Hepatocyte (in vitro differentiated cells): Measurements from ENCODE around the gene TMEM202. TPM values are rescaled to one million over a fixed set of nuclear protein-coding genes. Genes with fewer than 3 reads are reported as not detected.

Experiments
- DNase-seq: peaks from one replicate; pipeline ENCODE4 v3.0.0-alpha.2; 2016; ENCODE audit warnings: low spot score
- H2AFZ ChIP-seq: fragments of 200-600 bp; sonication (generic); 2 replicates; pipeline ENCODE4 v1.6.0; 2016; ENCODE audit warnings: antibody characterized with exemption, mild to moderate bottlenecking
- H3K27ac ChIP-seq: fragments of 200-600 bp; sonication (generic); 2 replicates; pipeline ENCODE4 v1.5.1; 2016; ENCODE audit warnings: mild to moderate bottlenecking
- H3K27me3 ChIP-seq: fragments of 200-600 bp; sonication (generic); 2 replicates; pipeline ENCODE4 v1.6.1; 2016
- H3K36me3 ChIP-seq: fragments of 200-600 bp; sonication (generic); replicated peaks from 2 replicates; pipeline ENCODE4 v1.5.1; 2016; ENCODE audit warnings: low read depth; ENCODE audit not compliant: insufficient read depth
- H3K4me1 ChIP-seq: fragments of 200-600 bp; sonication (generic); 2 replicates; pipeline ENCODE4 v1.5.1; 2016; ENCODE audit warnings: mild to moderate bottlenecking, moderate library complexity; ENCODE audit not compliant: insufficient read depth
- H3K4me2 ChIP-seq: fragments of 200-600 bp; sonication (generic); 2 replicates; pipeline ENCODE4 v1.6.0; 2016
- H3K4me3 ChIP-seq: fragments of 200-600 bp; sonication (generic); 2 replicates; pipeline ENCODE4 v1.5.1; 2016; ENCODE audit warnings: mild to moderate bottlenecking
- H3K79me2 ChIP-seq: fragments of 200-600 bp; sonication (generic); 2 replicates; pipeline ENCODE4 v1.6.0; 2017; ENCODE audit warnings: mild to moderate bottlenecking
- H3K9me2 ChIP-seq: fragments of 200-600 bp; sonication (generic); replicated peaks from 2 replicates; pipeline ENCODE4 v1.6.0; 2017; ENCODE audit warnings: mild to moderate bottlenecking; ENCODE audit not compliant: insufficient read depth
- H3K9me3 ChIP-seq: fragments of 200-600 bp; sonication (generic); 2 replicates; pipeline ENCODE4 v1.5.1; 2016; ENCODE audit warnings: low read depth, mild to moderate bottlenecking
- H4K20me1 ChIP-seq: fragments of 200-600 bp; sonication (generic); 2 replicates; pipeline ENCODE4 v1.6.0; 2016; ENCODE audit warnings: mild to moderate bottlenecking; ENCODE audit not compliant: insufficient read depth, poor library complexity, severe bottlenecking
- CTCF ChIP-seq: fragments of 200-600 bp; sonication (generic); IDR thresholded peaks from 2 replicates; pipeline ENCODE4 v1.5.1; 2016; ENCODE audit warnings: antibody characterized with exemption, mild to moderate bottlenecking; ENCODE audit not compliant: poor library complexity
- EZH2 ChIP-seq: fragments of 200-600 bp; sonication (generic); IDR thresholded peaks from 2 replicates; pipeline ENCODE4 v1.6.1; 2016; ENCODE audit warnings: antibody characterized with exemption, mild to moderate bottlenecking, borderline replicate concordance
- EZH2phosphoT487 ChIP-seq: fragments of 200-600 bp; sonication (generic); IDR thresholded peaks from one replicate; pipeline ENCODE4 v1.6.1; 2018; ENCODE audit warnings: antibody characterized with exemption, mild to moderate bottlenecking, low read depth, moderate library complexity; ENCODE audit not compliant: unreplicated experiment, severe bottlenecking
- whole genome bisulfite sequencing: methylation state at CpG from one replicate; pipeline ENCODE4 v1.1.6; 2016; ENCODE audit warnings: low lambda C conversion rate; ENCODE audit errors: missing lambda C conversion rate; 5-methylcytosine and 5-hydroxymethylcytosine counted together
- polyA plus RNA-seq: library from polyadenylated mRNA; unstranded; fragments of >200 nt; fragmentation: Nextera tagmentation; extraction: Ambion mirVana; gene quantifications from 2 replicates; pipeline ENCODE4 v1.2.1, GENCODE V29; 2016
- total RNA-seq: library from RNA; depleted of rRNA; stranded (reverse); fragments of >200 nt; gene quantifications from 2 replicates; pipeline ENCODE4 v1.2.3, GENCODE V29; 2014

Gene TMEM202
- total and polyA plus RNA-seq, 2 experiments from 2014 or later: not detected

GRCh38 chr15:72404356-72404755 is 6.3 kb downstream of the TMEM202 start:
- TF ChIP-seq CTCF (no peak), EZH2 (no peak), EZH2phosphoT487 (no peak)
- Histone ChIP-seq H3K36me3 (no peaks in the 10 kb centered on the region), H2AFZ (no peak overlapping the region), H3K4me2 (no peak overlapping the region), H3K9me2 (no peaks in the 10 kb centered on the region), H3K27me3 (peaks cover 63% of the 10 kb centered on the region), H3K79me2 (no peaks in the 10 kb centered on the region), H4K20me1 (no peaks in the 10 kb centered on the region), H3K4me1 (no peaks in the 10 kb centered on the region), H3K27ac (no peak overlapping the region), H3K9me3 (no peaks in the 10 kb centered on the region), H3K4me3 (no peak overlapping the region)
- no peak for DNase-seq
- 62% methylated on average over 3 of the region's 3 CpGs for WGBS

GRCh38 chr15:72404841-72405240 is 6.7 kb downstream of the TMEM202 start:
- H3K4me1 ChIP-seq: no peaks in the 10 kb centered on the region
- H2AFZ ChIP-seq: no peak overlapping the region
- H4K20me1 ChIP-seq: no peaks in the 10 kb centered on the region
- no peak overlapping the region for H3K4me3 ChIP-seq
- H3K4me2 ChIP-seq: no peak overlapping the region
- no peaks in the 10 kb centered on the region for H3K36me3 ChIP-seq
- no peak for DNase-seq
- H3K79me2 ChIP-seq: no peaks in the 10 kb centered on the region
- no peaks in the 10 kb centered on the region for H3K9me3 ChIP-seq
- H3K9me2 ChIP-seq: no peaks in the 10 kb centered on the region
- H3K27me3 ChIP-seq: peaks cover 65% of the 10 kb centered on the region
- no peak overlapping the region for H3K27ac ChIP-seq
- TF ChIP-seq CTCF (no peak), EZH2phosphoT487 (no peak)

- H3K4me3 ChIP-seq: no peak overlapping the region
- H3K4me2 ChIP-seq: no peak overlapping the region
- no peak overlapping the region for H2AFZ ChIP-seq
- H3K27ac ChIP-seq: no peak overlapping the region
- H3K4me1 ChIP-seq: no peaks in the 10 kb centered on the region
- TF ChIP-seq EZH2: no peak
- no peak for TF ChIP-seq EZH2phosphoT487
- TF ChIP-seq CTCF: no peak
- DNase-seq: no peak
- no peaks in the 10 kb centered on the region for H3K36me3 ChIP-seq
- H3K27me3 ChIP-seq: peaks cover 65% of the 10 kb centered on the region
- H3K79me2 ChIP-seq: no peaks in the 10 kb centered on the region
- 76% methylated on average over 3 of the region's 3 CpGs for WGBS
- no peaks in the 10 kb centered on the region for H3K9me2 ChIP-seq
- no peaks in the 10 kb centered on the region for H4K20me1 ChIP-seq
- no peaks in the 10 kb centered on the region for H3K9me3 ChIP-seq
Measured at GRCh38 chr15:72406936-72407335, 8.8 kb downstream of the TMEM202 start.

- Histone ChIP-seq H3K36me3 (no peaks in the 10 kb centered on the region), H3K9me2 (no peaks in the 10 kb centered on the region), H3K4me1 (no peaks in the 10 kb centered on the region), H3K27me3 (peaks cover 30% of the 10 kb centered on the region), H3K79me2 (no peaks in the 10 kb centered on the region), H3K4me3 (no peak overlapping the region), H3K27ac (no peak overlapping the region), H4K20me1 (no peaks in the 10 kb centered on the region), H3K9me3 (no peaks in the 10 kb centered on the region), H2AFZ (no peak overlapping the region), H3K4me2 (no peak overlapping the region)
- no peak for DNase-seq
- WGBS: 92% methylated on average over 5 of the region's 5 CpGs
- no peak for TF ChIP-seq CTCF
- TF ChIP-seq EZH2phosphoT487: no peak
- no peak for TF ChIP-seq EZH2
Measured at GRCh38 chr15:72411111-72411510, 13.0 kb downstream of the TMEM202 start.
